ENCODE measurements around the gene USE1.

Gene USE1, protein sequence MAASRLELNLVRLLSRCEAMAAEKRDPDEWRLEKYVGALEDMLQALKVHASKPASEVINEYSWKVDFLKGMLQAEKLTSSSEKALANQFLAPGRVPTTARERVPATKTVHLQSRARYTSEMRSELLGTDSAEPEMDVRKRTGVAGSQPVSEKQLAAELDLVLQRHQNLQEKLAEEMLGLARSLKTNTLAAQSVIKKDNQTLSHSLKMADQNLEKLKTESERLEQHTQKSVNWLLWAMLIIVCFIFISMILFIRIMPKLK

DNA sequence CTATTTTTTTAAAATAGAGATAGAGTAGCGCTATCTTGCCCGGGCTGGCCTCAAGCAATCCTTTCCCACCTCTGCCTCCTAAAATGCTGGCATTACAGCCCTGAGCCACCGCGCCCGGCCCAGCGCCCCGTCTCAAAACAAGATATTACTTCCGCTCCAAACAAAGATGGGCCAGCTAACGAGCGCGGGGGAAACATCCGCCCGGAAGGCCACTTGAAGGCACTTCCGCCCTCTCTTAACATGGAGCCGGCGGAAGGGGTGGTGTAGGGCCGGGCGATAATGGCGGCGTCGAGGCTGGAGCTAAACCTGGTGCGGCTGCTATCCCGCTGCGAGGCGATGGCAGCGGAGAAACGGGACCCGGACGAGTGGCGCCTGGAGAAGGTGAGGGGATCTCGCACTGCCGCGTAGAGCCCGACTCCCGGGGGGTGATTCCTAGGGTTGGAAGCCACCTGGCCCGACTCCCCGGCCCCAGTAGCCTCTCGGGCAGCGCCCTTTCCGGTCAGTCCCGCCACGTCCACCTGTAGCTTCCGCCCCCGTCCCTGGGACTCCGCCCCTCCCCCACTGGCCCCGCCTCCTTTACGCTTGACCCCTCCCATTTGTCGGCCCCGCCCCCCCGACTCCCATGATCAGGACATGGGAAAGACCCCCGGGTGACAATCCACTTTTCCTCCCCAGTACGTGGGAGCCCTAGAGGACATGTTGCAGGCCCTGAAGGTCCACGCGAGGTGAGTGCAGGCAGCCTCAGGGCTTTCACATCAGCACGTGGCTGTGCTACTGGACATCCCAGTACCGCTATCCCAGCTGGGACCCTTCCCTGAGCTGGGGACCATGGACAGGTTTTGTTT, at the start of gene USE1:
TSS of gene USE1 (plus strand) at position 231 of the 845 bp plus-strand sequence. CDS start at position 280, 49 bp downstream.
- Histone ChIP-seq H3K4me1 (ENCODE audit: insufficient read depth, low read length) (peaks cover 14% of the 10 kb centered on the region), H3K36me3 (ENCODE audit: insufficient read depth, low read length) (peaks cover 26% of the 10 kb centered on the region), H3K9ac (ENCODE audit: low read length) (peak within 1 kb of the TSS; percentile 57)

DNA sequence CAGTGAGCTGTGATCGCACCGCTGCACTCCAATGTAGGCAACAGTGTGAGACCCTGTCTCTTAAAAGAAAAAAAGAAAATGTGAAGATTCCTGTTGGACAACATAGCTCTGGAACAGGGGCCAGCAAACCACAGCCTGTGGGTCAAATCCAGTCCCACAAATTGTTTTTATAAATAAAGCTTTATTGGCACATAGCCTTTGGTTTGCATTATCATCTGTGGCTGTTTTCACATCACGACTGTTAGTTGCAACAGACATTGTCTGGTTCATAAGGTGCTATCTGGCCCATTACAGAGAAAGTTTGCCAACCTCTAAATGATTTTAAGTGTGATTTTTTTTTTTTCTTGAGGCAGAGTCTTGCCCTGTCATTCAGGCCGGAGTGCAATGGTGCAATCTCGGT, 49.4 kb upstream of the USE1 start:
- no peak overlapping the region for H3K27ac ChIP-seq (ENCODE audit: low read depth, low read length)
- H3K27me3 ChIP-seq (ENCODE audit: control insufficient read depth in 1 of 2, insufficient read depth in 2 of 2, low read length in 2 of 2) = no peaks in the 10 kb centered on the region
- H3K9me3 ChIP-seq (ENCODE audit: low read length) = no peaks in the 10 kb centered on the region
- H3K9ac ChIP-seq (ENCODE audit: low read length) = no peak overlapping the region
- no peak overlapping the region for H3K4me3 ChIP-seq (ENCODE audit: low read depth in 1 of 2, low read length in 2 of 2)
- peaks cover 56% of the 10 kb centered on the region for H3K36me3 ChIP-seq (ENCODE audit: insufficient read depth, low read length)
- no peaks in the 10 kb centered on the region for H3K4me1 ChIP-seq (ENCODE audit: insufficient read depth, low read length)

More for the DNA sequence above, at the start of gene USE1:
- Histone ChIP-seq H3K4me3 (ENCODE audit: low read depth in 1 of 2, low read length in 2 of 2) (peak within 1 kb of the TSS; percentile 74 to 85), H3K27ac (ENCODE audit: low read depth, low read length) (peak within 1 kb of the TSS; percentile 90), H3K9me3 (ENCODE audit: low read length) (no peaks in the 10 kb centered on the region), H3K27me3 (ENCODE audit: control insufficient read depth in 1 of 2, insufficient read depth in 2 of 2, low read length in 2 of 2) (no peaks in the 10 kb centered on the region)

DNA sequence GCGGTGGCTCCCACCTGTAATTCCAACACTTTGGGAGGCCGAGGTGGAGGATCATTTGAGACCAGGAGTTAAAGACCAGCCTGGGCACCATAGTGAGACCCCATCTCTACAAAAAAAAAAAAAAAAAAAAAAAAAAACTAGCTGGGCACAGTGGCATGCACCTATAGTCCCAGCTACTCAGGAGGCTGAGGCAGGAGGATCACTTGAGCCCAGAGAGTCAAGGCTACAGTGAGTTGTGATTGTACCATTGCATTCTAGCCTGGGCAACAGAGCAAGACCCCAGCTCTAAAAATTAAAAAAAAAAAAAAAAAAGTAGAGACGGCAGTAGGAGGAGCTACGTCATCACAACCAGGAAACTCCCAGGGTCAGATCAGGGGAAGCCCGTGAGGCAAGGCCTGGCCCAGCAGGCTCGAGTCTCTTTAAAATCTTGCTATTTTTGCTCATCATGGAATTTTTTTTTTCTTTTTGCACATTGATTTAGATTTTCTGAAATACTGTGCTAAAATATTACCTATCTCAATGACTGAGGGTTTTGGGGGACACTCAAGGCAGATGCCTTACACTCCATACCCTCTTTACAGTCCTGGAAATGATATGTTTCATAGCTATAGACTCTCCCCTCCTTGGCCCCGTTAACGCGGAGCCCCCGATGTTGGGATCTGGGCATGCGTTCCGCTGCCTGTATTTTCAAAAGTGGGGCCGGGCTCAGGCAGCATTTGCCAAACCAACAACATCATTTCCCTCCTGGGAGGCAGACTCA, 44.4 kb upstream of the USE1 start:
- Histone ChIP-seq H3K27me3 (ENCODE audit: control insufficient read depth in 1 of 2, insufficient read depth in 2 of 2, low read length in 2 of 2) (no peaks in the 10 kb centered on the region), H3K9ac (ENCODE audit: low read length) (no peak overlapping the region), H3K9me3 (ENCODE audit: low read length) (no peaks in the 10 kb centered on the region), H3K36me3 (ENCODE audit: insufficient read depth, low read length) (peaks cover 51% of the 10 kb centered on the region), H3K4me3 (ENCODE audit: low read depth in 1 of 2, low read length in 2 of 2) (no peak overlapping the region), H3K4me1 (ENCODE audit: insufficient read depth, low read length) (no peaks in the 10 kb centered on the region), H3K27ac (ENCODE audit: low read depth, low read length) (no peak overlapping the region)

DNA sequence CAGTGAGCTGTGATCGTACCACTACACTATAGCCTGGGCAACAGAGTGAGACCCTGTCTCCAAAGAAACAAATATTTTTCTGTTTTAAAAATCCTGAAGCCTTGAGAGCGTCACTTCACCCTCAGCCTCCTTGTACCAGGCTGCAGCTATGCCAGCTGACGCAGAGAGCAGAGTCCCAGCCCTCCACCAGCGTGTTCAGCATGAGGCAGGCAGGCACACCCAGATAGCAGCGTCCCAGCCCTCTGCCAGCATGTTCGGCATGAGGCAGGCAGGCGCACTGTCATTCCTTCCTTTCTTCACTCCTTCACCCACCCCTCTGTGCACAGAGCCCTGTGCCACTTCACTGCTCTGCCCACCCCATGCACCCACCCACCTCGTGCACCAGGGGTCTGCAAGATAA, 43.3 kb upstream of the USE1 start:
- Histone ChIP-seq H3K27ac (ENCODE audit: low read depth, low read length) (no peak overlapping the region), H3K27me3 (ENCODE audit: control insufficient read depth in 1 of 2, insufficient read depth in 2 of 2, low read length in 2 of 2) (no peaks in the 10 kb centered on the region), H3K9me3 (ENCODE audit: low read length) (no peaks in the 10 kb centered on the region), H3K4me1 (ENCODE audit: insufficient read depth, low read length) (no peaks in the 10 kb centered on the region), H3K36me3 (ENCODE audit: insufficient read depth, low read length) (peaks cover 52% of the 10 kb centered on the region), H3K9ac (ENCODE audit: low read length) (no peak overlapping the region), H3K4me3 (ENCODE audit: low read depth in 1 of 2, low read length in 2 of 2) (no peak overlapping the region)

DNA sequence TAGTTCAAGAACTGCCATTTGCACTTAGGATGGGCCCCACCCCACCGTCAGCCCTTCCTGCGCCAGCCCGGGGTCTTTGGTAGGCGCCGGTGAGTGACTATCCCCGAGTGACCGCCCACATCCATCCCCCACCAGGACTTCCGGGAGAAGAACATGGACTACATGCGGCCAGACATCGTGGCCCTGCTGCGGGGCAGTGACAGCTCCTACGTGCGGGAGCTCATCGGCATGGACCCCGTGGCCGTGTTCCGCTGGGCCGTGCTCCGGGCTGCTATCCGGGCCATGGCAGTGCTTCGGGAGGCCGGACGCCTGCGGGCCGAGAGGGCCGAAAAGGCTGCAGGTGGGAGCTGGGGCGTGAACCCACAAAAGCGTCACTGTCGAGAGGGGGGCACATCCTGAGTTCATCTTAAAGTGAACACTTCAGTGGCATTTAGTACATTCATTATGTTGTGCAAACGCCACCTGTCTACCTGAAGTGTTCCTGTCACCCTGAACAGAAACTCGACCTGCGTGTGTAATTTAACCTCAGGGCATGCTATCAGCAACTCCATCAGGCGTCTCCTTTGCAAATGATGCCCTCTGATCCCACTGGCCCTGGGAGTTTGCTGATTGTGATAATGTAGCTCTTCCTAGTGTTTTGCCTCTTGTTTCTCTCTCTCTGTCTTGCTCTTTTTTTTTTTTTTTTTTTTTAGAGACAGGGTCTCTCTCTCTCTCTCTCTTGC, 42.4 kb upstream of the USE1 start:
- Histone ChIP-seq H3K4me3 (ENCODE audit: low read depth in 1 of 2, low read length in 2 of 2) (no peak overlapping the region), H3K9me3 (ENCODE audit: low read length) (no peaks in the 10 kb centered on the region), H3K27me3 (ENCODE audit: control insufficient read depth in 1 of 2, insufficient read depth in 2 of 2, low read length in 2 of 2) (no peaks in the 10 kb centered on the region), H3K36me3 (ENCODE audit: insufficient read depth, low read length) (peaks cover 52% of the 10 kb centered on the region), H3K4me1 (ENCODE audit: insufficient read depth, low read length) (no peaks in the 10 kb centered on the region), H3K27ac (ENCODE audit: low read depth, low read length) (no peak overlapping the region), H3K9ac (ENCODE audit: low read length) (no peak overlapping the region)

DNA sequence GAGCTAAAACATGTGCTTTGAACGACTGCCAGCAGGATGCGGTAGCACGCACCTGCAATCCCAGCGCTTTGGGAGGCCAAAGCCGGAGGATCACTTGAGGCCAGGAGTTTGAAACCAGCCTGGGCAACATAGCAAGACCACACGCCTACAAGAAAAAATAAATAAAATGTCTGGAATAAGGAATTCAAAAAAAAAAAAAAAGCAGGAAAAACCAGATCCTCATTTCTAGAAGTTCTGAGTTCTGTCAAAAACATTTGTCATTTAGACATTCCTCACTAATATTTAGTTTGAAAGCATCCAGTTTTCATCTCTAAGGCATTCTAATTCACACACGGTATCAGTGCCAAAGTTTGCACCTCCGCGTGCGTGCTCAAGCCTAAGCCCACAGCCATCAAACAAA, 36.9 kb upstream of the USE1 start:
- H3K27ac ChIP-seq (ENCODE audit: low read depth, low read length) = no peak overlapping the region
- H3K36me3 ChIP-seq (ENCODE audit: insufficient read depth, low read length) = peaks cover 28% of the 10 kb centered on the region
- no peaks in the 10 kb centered on the region for H3K27me3 ChIP-seq (ENCODE audit: control insufficient read depth in 1 of 2, insufficient read depth in 2 of 2, low read length in 2 of 2)
- no peaks in the 10 kb centered on the region for H3K9me3 ChIP-seq (ENCODE audit: low read length)
- no peaks in the 10 kb centered on the region for H3K4me1 ChIP-seq (ENCODE audit: insufficient read depth, low read length)
- H3K9ac ChIP-seq (ENCODE audit: low read length) = no peak overlapping the region
- no peak overlapping the region for H3K4me3 ChIP-seq (ENCODE audit: low read depth in 1 of 2, low read length in 2 of 2)

DNA sequence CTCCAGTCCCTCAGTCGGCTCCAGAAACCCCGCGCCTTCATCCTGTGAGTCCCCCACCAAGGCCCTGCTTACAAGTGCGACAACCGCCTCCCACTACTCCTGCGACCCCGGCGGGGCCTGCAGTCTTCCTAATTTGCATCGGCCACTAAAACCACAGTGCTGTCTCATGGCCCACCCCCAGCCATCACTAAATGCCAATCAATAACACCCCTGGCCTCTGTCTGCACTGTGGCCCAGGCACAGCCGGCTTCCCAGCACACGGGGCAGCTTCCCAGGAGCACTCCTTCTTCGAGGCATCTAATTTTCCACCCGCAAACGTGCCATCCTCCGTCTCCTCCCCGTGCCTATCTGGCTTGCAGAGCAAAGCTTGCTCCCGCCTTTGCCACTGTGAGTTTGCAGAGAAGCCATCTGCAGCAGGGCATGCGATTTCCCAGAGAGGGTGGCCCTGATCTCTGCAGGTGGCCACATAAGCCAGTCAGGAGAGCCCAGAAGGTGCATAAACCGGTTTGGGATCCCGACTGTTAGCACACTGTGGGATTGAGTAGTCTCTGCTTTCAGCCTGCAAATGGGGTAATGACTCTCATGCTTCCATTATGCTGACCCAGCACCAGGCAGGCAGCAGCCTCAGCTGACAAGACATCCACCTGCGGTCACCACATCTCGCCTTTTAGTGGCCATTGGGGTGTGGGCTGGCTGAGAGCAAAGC, 34.0 kb upstream of the USE1 start:
- no peak overlapping the region for H3K9ac ChIP-seq (ENCODE audit: low read length)
- no peaks in the 10 kb centered on the region for H3K9me3 ChIP-seq (ENCODE audit: low read length)
- H3K4me1 ChIP-seq (ENCODE audit: insufficient read depth, low read length) = no peaks in the 10 kb centered on the region
- no peak overlapping the region for H3K27ac ChIP-seq (ENCODE audit: low read depth, low read length)
- no peak overlapping the region for H3K4me3 ChIP-seq (ENCODE audit: low read depth in 1 of 2, low read length in 2 of 2)
- no peaks in the 10 kb centered on the region for H3K27me3 ChIP-seq (ENCODE audit: control insufficient read depth in 1 of 2, insufficient read depth in 2 of 2, low read length in 2 of 2)
- H3K36me3 ChIP-seq (ENCODE audit: insufficient read depth, low read length) = peaks cover 43% of the 10 kb centered on the region

DNA sequence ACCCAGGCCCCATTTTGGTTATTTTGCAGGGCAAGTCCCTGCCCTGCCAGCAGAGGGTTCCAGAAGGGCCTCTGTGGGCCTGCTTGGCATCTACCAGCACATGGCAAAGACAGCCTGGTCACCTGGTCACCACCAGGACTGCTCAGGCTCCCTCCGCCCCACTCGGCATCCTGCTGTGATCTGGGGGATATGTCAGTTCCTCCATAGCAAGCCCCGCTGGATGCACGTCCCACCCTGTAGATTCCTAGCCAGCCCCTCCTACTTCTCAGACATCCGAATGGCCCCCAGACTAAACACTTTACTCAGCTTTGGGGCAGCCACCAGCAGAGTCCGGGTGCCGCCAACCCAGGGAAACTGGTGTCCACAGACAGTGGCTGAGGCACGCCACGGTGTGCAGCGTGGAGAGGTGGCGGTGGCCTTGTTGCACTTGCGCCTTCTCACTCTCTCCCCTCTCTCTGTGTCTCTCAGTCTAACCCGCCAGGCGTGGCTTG, 31.8 kb upstream of the USE1 start:
- Histone ChIP-seq H3K4me1 (ENCODE audit: insufficient read depth, low read length) (no peaks in the 10 kb centered on the region), H3K9me3 (ENCODE audit: low read length) (no peaks in the 10 kb centered on the region), H3K9ac (ENCODE audit: low read length) (no peak overlapping the region), H3K4me3 (ENCODE audit: low read depth in 1 of 2, low read length in 2 of 2) (no peak overlapping the region), H3K36me3 (ENCODE audit: insufficient read depth, low read length) (peaks cover 38% of the 10 kb centered on the region), H3K27me3 (ENCODE audit: control insufficient read depth in 1 of 2, insufficient read depth in 2 of 2, low read length in 2 of 2) (no peaks in the 10 kb centered on the region), H3K27ac (ENCODE audit: low read depth, low read length) (no peak overlapping the region)

DNA sequence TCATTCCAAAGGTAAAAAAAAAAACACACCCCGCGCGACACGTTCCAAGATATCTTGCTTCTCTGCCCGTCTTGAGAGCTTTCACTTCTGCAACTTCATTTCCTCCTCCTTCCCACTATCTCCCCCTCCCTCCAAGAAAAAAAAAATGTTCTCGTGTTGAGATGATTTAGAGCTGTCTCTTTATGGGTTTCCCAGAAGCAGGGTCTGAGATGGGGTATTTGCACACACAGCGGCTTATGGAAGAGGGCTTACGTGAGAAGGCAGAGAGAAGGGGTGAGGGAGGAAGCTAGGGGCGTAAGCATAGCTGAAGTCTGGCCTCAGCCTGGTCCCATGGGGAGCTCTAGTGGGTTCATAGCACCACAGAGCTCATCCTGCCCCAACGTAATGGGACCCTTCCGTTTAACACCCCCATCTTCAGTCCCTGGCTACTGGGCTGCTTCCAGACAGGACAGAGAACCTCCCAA, 31.3 kb upstream of the USE1 start:
- peaks cover 42% of the 10 kb centered on the region for H3K36me3 ChIP-seq (ENCODE audit: insufficient read depth, low read length)
- H3K4me3 ChIP-seq (ENCODE audit: low read depth in 1 of 2, low read length in 2 of 2) = no peak overlapping the region
- no peaks in the 10 kb centered on the region for H3K9me3 ChIP-seq (ENCODE audit: low read length)
- no peaks in the 10 kb centered on the region for H3K27me3 ChIP-seq (ENCODE audit: control insufficient read depth in 1 of 2, insufficient read depth in 2 of 2, low read length in 2 of 2)
- no peak overlapping the region for H3K27ac ChIP-seq (ENCODE audit: low read depth, low read length)
- H3K4me1 ChIP-seq (ENCODE audit: insufficient read depth, low read length) = no peaks in the 10 kb centered on the region
- no peak overlapping the region for H3K9ac ChIP-seq (ENCODE audit: low read length)

DNA sequence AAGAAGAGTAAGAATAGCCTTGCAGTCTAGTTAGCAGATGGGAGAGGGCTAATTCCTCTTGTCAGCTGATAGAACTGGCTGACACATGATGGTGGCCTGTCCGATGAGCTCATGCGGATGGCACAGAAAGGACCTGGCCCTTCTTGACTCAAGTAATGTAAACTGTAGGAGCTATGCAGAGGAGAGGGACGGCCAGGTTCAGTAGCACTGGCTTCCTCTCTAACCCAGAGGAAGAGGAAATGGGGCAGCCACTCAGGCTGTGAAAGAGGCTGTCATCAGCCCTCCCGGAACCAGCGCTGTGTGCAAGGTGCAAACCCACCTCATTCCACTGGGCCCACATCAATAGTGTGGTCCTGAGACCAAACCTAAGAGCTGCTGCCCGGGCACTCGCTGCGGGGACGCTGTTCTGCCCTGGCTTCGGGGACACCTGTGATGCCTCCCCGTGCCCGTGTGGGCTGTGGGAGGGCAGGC, 30.8 kb upstream of the USE1 start:
- Histone ChIP-seq H3K9ac (ENCODE audit: low read length) (no peak overlapping the region), H3K4me1 (ENCODE audit: insufficient read depth, low read length) (no peaks in the 10 kb centered on the region), H3K9me3 (ENCODE audit: low read length) (no peaks in the 10 kb centered on the region), H3K27ac (ENCODE audit: low read depth, low read length) (no peak overlapping the region), H3K4me3 (ENCODE audit: low read depth in 1 of 2, low read length in 2 of 2) (no peak overlapping the region), H3K27me3 (ENCODE audit: control insufficient read depth in 1 of 2, insufficient read depth in 2 of 2, low read length in 2 of 2) (no peaks in the 10 kb centered on the region), H3K36me3 (ENCODE audit: insufficient read depth, low read length) (peaks cover 48% of the 10 kb centered on the region)
